Hematopoietic multipotent progenitor cell treated with erythropoietin and hydrocortisone succinate and interleukin-3 and kit ligand, for 17 days (in vitro differentiated cells): Measurements from ENCODE around the gene IRX6.

Source experiments
- DNase-seq: peaks from one replicate; pipeline ENCODE4 v3.0.0-alpha.2; 2015; ENCODE audit warnings: low spot score

Gene IRX6

DNA sequence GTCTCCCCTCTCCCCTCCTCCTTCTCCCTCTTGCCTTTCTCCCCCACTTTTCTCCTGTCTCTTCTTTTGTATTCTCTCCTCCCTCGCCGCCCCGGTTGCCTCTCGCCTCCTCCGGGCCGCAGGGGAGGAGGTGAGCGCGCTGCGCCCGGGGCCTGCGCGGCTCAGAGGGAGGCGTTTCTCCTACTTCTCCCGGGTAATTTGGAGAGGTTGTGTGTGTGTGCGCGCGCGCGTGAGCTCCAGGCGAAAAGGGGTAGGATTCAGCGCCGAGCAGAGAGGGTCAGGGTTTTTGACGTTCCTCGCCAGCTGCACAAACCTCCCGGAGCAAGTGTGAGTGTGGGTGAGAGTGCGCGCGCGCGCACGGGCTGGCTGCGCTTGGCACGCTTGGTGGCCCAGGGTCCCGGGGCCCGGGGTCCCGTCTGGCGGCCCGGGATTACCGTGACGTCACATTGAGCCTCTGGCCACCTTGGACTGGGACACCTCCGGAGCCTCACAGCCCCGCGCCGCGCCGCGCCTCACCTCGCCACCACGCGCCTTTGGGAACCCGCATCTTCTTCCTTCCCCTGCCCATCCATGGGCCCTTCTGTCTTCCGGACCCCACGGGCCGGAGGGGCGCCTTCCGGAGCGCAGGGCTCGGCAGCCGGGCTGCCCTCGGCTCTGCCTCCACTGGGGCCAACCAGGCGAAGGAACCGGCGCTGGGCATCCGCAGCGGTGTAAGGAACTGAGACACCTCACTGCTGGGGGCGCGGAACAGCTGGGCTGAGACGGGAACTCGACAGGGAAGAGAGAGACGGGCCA lies 479 bp downstream of the IRX6 start:
- no peak for DNase-seq

DNA sequence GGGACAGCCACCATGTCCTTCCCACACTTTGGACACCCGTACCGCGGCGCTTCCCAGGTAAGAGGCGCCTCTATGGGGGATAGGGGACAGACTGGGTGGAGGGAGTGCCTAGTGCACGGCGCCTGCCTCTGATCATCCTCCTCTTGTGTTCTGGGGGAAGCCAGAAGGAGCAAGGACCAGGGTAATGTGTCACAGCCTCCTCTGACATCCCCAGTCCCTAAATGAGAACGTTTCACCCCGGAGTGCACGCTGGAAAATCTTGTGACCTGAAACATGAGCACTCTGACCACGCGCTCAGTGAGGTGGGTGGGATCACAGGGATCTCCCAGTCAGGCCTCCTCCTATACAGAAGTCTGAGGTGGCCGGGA lies 1.1 kb downstream of the IRX6 start:
- no peak for DNase-seq

DNA sequence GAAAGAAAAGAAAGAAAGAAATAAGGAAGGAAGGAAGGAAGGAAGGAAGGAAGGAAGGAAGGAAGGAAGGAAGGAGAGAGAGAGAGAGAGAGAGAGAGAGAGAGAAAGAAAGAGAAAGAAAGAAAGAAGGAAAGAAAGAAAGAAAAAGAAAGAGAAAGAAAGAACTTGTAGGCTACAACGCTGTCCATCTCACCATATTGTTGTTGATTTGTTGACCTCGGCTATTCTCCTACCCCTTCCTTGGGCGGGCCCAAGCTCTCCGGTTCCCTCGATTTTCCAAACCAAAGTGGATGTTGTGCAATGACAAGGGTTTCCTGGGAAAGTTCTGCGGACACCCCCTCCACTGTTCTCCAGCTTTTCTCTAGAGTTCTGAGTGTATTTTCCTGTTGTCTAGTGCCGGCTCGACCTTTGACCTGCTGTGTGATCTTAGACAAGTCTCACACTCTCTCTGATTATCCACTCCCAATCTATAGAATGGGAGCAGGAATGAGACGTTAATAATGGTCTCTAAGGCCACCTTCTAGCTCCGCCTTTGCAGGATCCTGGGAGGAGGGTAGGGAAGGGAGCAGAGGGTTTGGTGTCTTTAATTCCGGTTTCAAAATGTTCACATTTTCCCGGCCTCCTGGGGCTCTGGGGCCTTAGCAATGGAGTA lies 1.6 kb downstream of the IRX6 start:
- no peak for DNase-seq

DNA sequence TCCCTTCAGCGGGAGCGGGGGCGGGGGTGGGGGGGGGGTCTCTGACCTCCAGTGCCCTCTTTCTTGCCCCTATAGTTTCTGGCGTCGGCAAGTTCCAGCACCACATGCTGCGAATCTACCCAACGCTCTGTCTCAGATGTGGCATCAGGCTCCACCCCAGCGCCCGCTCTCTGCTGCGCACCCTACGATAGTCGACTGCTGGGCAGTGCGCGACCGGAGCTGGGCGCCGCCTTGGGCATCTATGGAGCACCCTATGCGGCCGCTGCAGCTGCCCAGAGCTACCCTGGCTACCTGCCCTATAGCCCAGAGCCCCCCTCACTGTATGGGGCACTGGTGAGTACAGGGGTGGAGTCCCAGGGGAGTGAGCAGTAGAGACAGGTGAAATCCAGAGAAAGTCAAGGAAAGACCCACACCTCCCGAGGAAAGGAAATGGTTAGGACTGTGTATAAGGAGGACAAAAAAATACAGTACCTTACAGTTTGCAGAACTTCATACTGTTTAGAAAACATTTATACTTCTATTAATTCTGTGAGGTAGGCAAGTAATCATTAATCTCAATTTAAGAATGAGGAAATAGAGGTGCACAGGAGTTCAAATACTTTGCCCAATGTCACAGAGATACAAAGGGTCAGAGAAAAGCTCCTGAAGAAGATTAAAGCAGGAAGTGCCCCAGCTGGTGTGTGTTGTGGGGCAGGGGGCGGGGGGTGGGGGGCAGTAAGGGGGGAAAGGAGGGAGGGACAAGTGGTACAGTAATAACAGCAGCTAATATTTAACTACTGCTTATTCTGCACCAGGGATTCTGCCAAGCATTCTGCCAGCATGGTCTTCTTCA lies 2.5 kb downstream of the IRX6 start:
- DNase-seq, result no peak

DNA sequence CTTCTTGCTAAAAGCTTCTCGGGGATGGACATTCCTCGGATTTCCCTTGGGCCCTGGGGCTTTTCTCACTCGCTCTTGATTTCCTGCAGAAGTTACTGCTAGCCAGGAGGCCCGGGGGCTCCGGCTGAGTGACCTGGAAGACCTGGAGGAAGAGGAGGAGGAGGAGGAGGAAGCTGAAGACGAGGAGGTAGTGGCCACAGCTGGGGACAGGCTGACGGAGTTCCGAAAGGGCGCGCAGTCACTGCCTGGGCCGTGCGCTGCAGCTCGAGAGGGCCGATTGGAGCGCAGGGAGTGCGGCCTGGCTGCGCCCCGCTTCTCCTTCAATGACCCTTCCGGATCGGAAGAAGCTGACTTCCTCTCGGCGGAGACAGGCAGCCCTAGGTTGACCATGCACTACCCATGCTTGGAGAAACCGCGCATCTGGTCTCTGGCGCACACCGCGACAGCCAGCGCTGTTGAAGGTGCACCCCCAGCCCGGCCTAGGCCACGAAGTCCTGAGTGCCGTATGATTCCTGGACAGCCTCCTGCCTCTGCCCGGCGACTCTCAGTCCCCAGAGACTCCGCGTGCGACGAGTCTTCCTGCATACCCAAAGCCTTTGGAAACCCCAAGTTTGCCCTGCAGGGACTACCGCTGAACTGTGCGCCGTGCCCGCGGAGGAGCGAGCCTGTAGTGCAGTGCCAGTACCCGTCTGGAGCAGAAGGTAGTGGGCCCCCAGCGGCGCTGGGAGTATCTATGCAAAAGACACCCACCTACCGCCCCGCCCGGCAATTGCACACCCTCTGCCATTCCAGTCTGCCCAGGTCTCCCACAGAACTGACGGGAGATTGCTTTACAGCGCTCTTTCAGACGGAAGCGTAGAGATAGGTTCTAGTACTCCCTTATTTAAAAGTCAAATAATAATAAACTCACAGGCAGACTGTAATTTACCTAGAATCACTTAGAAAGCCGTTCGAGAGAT lies 4.9 kb downstream of the IRX6 start:
- DNase-seq, result no peak

DNA sequence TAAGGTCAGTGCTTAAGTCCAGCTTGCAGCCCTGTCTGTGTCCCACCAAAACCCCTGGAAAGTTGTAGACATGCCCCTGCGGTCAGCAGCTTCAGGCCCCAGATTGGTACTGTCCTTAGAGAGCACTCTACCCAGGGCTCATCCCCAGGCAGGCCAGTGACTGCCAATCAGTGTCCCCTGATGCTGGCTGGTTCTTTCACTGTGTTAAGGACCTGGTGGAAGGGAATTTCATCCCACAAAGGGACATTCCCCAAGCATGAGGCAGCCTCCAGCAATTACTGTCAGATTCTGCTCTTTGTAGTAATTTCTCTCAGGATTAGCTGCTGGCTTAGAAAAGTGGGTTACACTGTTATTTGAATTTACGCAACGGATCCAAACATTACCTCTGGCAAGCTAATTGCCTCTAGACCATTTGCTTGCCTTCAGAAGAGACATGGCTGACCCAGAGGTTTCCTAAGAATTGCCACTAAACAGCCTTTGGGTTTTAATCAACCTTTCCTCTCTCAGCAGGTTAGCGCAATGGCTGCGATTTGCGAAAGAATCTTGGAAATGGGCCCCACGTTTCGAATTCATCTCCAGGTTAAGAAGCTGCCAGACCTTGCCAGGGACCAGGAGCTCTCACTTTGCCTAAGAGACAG lies 5.9 kb downstream of the IRX6 start:
- DNase-seq, result no peak

DNA sequence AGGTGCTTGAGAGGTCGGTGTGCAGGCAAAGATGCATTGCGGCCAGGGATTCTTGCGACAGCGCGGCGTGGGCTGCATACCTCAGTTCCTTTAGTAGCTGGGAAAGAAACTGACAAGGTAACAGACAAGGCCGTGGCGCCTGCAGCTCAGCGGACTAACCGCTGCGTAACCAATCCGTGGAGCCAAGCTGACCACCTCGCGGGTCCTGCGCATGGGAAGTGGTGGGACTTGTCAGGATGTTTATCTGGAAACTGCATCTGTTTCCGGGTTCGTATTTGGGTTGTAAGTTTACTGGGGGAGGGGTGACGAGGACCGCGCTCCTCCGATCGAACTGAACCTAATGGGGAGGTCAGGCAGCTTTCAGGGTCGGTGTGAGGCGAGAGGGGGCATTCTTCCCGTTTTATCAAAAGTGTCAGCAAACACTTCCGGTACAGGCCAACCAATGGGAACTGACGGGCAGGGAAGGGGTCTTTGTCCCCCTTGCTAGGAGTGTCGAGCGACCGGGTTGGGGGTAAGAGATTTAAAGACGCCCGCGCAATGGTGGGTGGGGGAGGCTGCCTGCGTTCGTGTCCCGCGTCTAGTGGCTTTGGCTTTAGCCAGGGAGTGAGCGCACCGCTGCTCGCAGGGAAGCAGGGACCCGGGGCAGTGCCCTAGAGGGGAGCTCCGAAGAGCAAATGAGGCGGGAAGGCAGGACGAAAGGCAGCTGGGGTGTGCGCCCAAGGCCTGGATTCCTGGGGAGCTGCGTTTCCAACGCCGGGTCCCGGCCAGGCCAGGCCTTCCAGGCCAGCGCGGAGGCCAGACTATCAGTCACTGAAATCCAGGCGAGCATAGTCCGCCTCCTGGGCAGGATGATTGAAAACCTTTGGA lies 7.0 kb downstream of the IRX6 start:
- DNase-seq, result no peak

DNA sequence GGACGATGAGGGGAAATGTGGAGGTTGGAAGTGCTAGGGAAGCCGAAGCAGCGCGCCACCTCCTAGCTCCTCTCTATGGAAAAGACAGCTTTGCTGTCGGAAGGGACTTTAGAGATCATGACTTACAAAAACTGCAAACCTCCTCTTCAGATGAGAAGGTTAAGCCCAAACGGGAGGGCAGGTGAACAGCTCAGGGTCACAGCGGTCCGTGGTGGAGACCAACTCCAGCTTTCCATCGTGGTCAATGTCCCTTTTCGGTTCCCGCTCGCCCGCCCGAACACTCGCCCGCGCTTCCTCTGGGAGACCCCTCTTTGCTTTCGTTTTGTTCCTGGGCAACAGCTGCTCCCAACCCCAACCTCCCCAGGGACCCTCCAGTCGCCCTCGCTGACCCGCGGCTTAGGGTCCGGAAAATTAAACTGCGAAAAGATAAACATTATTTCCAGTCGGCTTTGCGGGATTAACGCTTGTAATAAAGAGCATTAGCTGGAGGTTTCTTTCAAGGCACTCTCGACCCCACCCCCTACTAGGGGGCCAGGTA lies 7.7 kb downstream of the IRX6 start:
- DNase-seq, result no peak

DNA sequence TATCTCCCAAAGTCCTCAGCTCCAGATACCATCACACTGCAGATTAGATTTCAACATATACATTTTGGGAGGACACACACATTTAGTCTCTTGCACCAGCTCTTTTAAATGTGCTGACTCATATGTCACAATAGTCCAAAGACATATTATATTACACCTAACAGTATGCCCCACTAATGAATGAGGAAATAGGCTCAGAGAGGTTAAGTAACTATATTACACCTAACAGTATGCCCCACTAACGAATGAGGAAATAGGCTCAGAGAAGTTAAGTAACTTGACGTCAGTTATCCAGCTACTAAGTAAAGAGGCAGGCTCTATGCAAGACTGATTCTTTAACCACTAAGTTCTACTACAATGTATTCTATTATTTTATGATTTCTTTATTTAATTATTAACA lies 9.7 kb downstream of the IRX6 start:
- DNase-seq, result no peak

DNA sequence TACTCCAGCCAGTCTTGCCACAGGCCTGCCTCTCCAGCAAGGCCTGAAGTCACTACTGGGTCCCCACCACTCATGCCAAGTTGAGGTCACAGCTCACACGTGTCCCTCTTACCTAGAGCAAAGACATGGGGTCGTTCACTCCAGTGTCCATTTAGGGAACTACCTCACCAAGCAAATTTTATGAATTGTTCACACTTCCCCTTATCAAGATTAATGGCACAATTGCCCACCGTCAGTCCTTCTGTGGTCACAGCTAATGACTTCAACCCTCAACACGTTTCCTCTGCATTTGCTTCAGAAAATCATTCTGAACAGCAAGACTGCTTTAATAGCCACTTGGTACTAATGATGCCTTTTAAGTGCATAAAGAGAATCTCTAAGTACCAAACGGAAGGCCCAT lies 14.6 kb downstream of the IRX6 start:
- no peak for DNase-seq

DNA sequence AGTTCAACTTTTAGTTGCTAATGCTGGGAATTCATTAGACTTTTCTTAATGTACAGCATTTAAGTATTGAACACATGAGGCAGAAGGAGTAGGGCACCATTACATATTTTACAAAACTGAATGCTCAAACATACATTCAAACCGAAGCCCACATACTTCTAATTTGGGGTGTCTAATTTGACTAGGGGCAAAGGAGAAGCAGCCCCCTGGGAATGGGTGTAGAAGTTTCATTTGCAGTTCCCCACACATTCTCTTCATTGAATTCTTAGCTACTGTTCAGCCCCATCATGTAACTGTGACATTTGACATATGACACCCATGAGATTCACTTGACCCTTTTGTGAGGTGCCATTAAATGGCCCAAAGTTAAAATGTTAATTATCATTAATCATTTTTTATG lies 16.4 kb downstream of the IRX6 start:
- no peak for DNase-seq

DNA sequence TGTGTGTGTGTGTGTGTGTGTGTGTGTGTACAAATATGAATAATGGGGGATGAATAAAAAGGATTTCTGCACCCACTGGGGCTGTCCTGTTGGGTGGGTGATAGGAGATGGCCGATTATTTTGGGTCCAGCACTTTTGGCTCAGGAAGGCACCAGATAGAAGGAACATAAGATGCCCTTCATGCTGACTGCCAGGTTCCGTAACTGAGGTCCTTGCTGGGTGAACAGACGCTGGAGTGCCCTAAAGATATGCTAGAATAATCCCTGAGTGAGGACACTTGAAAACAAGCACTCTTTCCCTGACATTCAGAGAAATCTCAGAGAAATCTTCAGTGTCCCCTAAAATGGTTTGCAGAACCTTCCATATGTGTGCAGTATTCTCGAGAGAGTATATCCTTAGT lies 17.7 kb downstream of the IRX6 start:
- DNase-seq, result no peak

DNA sequence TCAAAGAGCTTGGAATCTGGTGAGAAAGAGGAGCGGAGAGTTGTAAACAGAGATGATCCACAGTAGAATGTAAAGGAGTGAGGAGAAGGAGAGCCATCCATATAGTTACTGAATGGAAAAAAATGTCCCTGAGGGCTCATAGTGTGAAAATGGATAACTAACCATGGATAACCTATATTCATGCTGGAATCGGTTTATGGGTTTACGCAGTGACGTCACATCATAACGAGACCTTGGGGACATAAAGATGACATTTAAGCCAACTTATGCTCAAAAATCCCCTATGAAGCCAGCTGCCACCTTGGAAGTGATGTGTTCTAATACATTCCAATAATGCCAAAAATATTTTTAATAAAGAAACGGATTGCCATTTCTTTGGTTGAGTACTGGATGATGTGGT lies 22.5 kb downstream of the IRX6 start:
- no peak for DNase-seq

DNA sequence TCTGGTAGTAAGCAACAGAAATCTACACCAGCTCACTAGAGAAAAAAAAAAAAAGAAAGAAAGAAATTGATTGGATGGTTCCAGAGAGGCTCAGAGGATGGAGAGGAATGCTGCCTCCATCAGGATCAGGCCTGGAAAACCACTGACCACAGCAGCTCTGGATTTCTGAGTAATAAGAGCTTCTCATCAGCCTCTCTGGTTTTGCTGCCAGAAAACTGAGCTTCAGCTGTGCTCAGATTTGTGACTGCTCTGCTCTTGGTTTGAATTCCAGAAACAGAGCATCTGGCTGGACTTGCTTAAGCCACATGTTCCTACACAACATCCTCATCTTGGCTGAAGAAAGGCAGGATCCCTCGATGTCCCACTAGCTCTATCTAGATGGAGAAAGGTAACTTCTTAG lies 25.9 kb downstream of the IRX6 start:
- DNase-seq, result no peak

DNA sequence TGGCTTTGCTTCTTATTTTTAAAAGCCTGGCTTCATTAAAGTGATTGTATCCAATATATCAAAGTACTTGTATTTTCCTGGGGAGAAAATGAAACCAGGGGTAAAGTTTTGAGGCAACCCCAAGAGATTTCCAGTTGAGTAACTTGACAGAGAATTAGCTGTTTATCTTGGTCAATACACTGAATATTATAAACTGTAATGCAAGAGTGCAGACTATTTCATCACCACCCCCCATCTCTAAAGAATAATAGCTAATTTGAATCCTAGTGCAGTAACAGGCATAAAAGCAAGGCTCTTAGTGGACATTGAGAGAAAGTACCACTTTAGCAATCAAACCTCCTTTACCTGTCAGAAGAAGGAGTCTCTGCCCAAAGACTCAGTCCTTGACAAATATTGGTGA lies 27.0 kb downstream of the IRX6 start:
- no peak for DNase-seq

DNA sequence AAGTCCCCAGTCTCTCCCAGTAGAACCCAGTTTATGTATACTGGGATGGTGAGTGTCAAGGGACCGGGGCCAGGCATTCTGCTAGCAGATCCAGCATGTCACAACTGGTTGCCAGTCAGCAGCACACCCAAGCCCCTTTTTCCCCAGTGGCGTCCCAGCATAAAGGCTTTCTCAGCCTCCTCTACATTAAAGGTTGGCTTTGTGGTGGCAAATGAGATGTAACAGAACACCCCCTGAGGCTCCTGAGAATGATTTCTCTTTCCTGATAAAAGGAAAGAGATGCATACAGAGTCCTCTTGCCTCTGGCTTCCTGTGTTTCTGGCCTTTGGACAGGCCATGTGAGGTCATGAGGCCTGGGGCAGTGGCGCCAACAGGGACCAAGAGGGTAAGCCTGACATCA lies 27.9 kb downstream of the IRX6 start:
- DNase-seq, result no peak

DNA sequence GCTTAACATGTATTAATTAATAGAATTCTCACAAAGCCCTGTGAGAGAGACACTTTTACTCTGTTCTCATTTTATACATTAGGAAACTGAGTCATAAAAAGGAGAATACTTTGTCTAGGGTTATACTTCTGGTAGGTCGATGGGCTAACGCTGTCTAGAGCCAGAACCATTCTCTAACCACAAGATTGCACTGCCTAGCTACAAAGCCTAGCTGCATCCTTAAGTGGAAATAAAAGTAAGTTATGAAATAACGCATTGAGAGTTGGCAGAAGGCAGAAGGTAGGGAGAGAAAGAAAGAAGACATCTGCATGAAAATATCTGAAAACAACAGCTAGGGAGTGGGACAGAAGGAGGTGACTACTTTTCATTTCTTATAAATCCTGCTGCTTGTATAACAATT lies 33.2 kb downstream of the IRX6 start:
- DNase-seq, result no peak

DNA sequence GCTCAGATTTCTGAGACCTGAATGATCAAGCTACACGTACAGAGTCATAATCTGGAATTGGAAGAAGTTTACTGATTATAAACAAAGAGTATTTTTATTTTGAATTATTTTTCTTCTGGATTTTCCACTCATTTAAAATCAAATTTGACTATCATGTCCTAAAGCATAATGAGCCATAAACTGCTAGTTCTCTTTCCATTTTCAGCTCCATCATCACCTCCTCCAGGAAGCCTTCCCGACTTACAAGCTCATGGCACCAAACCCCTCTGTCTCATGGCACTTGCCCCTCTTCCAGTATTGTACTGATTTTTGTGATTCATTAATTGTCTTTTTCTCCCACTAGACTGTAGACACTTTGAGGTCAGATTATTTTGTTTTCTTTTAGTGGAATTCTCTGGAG lies 35.9 kb downstream of the IRX6 start:
- DNase-seq, result no peak

DNA sequence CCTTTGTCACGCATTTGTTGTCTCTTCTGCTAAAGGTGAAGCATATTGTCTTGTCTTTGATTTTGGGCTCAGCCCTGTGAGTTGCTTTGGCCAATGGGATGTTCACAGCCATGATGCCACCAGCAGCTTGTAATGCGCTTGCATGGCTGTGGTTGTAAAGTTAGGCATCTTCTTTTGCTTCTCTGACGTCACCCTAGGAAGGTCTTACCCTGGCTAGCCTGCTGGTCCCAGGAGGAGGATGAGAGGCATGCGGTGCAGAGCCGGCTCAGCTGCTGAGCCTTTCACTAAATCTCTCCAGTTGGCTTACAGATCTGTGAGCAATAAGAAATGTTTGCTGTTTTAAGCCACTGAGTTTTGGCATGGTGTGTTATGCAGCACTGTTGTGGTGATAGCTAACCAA lies 40.8 kb downstream of the IRX6 start:
- DNase-seq, result no peak

DNA sequence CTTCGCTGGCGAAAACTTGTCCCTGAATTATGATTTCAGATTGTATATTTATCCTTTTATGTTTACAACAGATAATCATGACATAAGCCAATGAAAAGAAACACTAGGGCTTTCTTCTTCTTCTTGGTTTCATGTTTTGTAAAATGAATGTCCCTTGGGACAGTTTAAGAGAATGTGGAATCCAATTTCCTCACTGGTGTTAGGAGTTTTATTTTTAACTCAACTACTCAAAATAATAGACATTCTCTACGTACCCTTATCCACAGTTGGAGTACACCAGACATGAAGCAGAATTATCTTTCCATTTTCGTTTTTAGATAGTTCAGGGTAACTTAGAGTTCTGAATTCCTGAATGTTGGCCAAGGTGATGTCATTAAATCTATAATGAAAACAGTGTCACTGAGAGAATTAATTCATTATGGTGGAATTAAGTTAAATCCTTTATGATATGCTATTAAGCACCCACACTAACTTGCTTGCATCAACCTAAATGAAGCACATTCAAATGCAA lies 43.4 kb downstream of the IRX6 start:
- DNase-seq, result no peak
